Mesodermal cell (in vitro differentiated cells): ENCODE measurements around the gene SMARCC1.

Experiments
- H3K27ac ChIP-seq: 2 replicates; pipeline ENCODE4 v1.7.0; 2013; ENCODE audit warnings: mild to moderate bottlenecking, low read depth, low read length, moderate library complexity; ENCODE audit not compliant: severe bottlenecking
- H3K36me3 ChIP-seq: 2 replicates; pipeline ENCODE4 v1.7.1; 2013; ENCODE audit warnings: mild to moderate bottlenecking, low read length, moderate library complexity; ENCODE audit not compliant: control insufficient read depth, insufficient read depth
- H3K4me1 ChIP-seq: one replicate; pipeline ENCODE4 v1.7.1; 2013; ENCODE audit warnings: mild to moderate bottlenecking, low read length; ENCODE audit not compliant: insufficient read depth, control insufficient read depth, poor library complexity, severe bottlenecking
- H3K4me3 ChIP-seq: 2 replicates; pipeline ENCODE4 v1.7.0; 2013; ENCODE audit warnings: low read length, control low read depth, mild to moderate bottlenecking; ENCODE audit not compliant: insufficient read depth, poor library complexity, severe bottlenecking; ENCODE audit errors: extremely low read depth
- H3K9me3 ChIP-seq: 2 replicates; pipeline ENCODE4 v1.7.1; 2013; ENCODE audit warnings: mild to moderate bottlenecking, low read length, moderate library complexity; ENCODE audit not compliant: control insufficient read depth
- WGBS, 2 experiments: methylation state at CpG; one replicate each; pipeline ENCODE4 v1.1.5; 2013; ENCODE audit warnings: missing lambda C conversion rate in 2 of 2; ENCODE audit not compliant: insufficient coverage in 2 of 2; 5-methylcytosine and 5-hydroxymethylcytosine counted together

Gene SMARCC1

GRCh38 chr3:47578691-47579632, 202.7 kb downstream of the SMARCC1 start, which contains the start of gene CSPG5:
Gene CSPG5, minus strand, starts transcription at chr3:47578865. Its CDS starts 172 bp downstream, at chr3:47578693.
- 8 to 9% methylated on average over 84 to 109 of the region's 121 CpGs for WGBS, 2 experiments
- Histone ChIP-seq H3K4me3 (peak within 1 kb of the TSS; percentile 41), H3K36me3 (peaks cover 11% of the 10 kb centered on the region), H3K27ac (no peak within 1 kb of the TSS), H3K4me1 (no peaks in the 10 kb centered on the region), H3K9me3 (no peaks in the 10 kb centered on the region)

DNA sequence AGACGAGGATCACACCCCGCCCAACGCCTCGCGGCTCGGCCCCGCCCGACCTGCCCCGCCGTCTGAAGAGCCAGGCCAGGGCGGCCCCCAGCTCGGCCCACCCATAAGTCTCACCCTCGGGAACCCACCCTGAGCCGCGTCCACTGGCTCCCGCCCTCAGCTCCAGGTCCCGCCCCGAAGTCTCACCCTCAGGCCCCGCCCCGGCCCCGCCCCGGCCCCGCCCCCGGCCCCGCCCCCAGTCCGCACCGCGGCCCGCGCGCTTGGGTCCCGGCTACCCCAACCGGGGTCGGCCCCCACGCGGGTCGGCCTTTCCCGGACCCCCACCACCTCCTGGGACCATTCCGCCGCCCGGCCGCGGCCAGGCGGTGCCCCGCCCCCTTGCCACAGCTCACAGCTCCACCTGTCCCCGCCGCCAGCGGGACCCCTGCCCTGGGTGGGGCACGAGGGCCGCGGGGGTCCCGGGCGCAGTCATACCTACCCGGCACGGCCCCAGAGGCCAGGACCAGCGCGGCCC, 203.5 kb downstream of the SMARCC1 start:
- WGBS, 2 experiments, result 0% methylated on average over 12 to 18 of the region's 57 CpGs

GRCh38 chr3:47577583-47578118, 204.0 kb downstream of the SMARCC1 start:
- H3K4me1 ChIP-seq, result no peaks in the 10 kb centered on the region
- H3K9me3 ChIP-seq, result no peaks in the 10 kb centered on the region
- no peaks in the 10 kb centered on the region for H3K36me3 ChIP-seq
- WGBS, 2 experiments, result 13 to 16% methylated on average over 36 to 39 of the region's 49 CpGs
- H3K27ac ChIP-seq, result no peak overlapping the region
- peak overlapping the region; percentile 41 for H3K4me3 ChIP-seq

More for the DNA sequence above, 203.5 kb downstream of the SMARCC1 start:
- Histone ChIP-seq H3K36me3 (peaks cover 3% of the 10 kb centered on the region), H3K27ac (no peak overlapping the region), H3K4me3 (peak overlapping the region; percentile 41), H3K4me1 (no peaks in the 10 kb centered on the region), H3K9me3 (no peaks in the 10 kb centered on the region)

DNA sequence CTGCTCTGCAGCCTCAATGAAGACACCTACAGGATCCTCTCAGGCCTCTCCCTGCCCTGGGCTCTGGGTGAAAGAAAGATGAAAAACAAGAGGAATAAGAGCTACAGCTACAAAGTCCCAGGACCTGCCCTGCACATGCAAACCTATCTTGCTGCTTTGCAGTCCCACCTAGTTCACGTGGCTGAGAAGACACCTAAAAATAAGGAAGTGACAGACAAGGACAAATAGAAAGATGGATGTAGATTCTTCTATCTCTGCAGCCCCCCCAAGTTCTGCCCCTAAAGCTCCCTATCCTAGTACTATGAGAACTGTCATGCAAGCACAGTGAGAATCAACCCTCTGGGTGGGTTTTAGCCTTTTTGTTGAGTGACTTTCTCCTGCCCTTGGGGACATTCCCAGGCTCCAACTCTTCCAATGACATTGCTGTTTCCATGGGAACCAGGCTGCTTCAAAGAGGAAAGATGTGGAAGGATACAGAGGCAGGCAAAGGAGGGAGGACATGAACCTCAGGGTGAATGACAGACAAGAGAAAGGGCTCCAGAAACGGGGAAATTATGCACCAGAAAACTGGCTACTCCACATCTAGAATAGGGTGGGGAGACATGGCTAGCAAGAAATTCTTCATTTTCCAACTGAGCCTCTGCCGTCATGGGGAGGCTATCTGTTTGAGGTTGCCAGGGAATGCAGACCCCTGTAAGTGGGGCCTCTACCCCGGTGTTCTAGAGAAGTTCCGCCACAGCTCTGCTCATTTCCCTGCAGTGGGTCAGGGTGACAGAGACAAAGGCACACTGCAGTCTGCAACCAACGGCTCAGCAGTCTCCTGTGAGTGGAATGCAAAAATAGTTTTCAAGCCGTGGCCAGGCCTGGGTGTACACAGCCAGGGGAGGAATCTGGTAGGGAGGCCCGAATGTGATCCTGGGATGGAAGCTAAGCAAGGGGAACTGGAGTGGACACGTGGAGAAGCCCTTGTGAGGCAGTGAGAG, 208.2 kb downstream of the SMARCC1 start:
- Histone ChIP-seq H3K4me1 (no peaks in the 10 kb centered on the region), H3K4me3 (no peak overlapping the region), H3K36me3 (no peaks in the 10 kb centered on the region), H3K9me3 (no peaks in the 10 kb centered on the region), H3K27ac (no peak overlapping the region)
- WGBS, 2 experiments, result 74 to 88% methylated on average over 7 to 8 of the region's 9 CpGs

GRCh38 chr3:47571391-47572175, 210.1 kb downstream of the SMARCC1 start:
- Histone ChIP-seq H3K4me1 (no peaks in the 10 kb centered on the region), H3K9me3 (no peaks in the 10 kb centered on the region), H3K27ac (no peak overlapping the region), H3K4me3 (no peak overlapping the region), H3K36me3 (no peaks in the 10 kb centered on the region)
- 90 to 91% methylated on average over 6 to 7 of the region's 10 CpGs for WGBS, 2 experiments

DNA sequence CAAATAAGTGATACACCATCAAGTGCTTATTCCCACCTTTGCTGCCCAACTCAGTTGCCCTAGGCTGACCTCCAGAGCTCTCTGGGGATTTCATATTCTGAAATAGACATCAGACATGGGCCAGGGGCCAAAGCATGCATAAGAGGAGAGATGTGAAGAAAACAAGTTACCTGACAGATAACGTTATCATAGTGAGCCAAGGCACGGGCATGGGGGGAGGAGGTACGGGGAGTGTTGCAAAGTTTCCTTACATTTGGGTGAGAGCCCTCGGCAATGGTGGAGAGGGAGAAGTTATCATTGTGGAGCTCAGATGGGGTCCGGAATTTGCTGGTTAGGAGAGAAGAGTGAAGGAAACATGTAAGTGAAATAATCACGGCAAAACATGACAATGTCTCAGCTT, 212.8 kb downstream of the SMARCC1 start:
- H3K36me3 ChIP-seq, result no peaks in the 10 kb centered on the region
- H3K4me3 ChIP-seq, result no peak overlapping the region
- H3K9me3 ChIP-seq, result no peaks in the 10 kb centered on the region
- 75 to 81% methylated on average over 6 of the region's 6 CpGs for WGBS, 2 experiments
- H3K27ac ChIP-seq, result no peak overlapping the region
- no peaks in the 10 kb centered on the region for H3K4me1 ChIP-seq

- H3K27ac ChIP-seq, result no peak overlapping the region
- 83 to 87% methylated on average over 2 to 3 of the region's 4 CpGs for WGBS, 2 experiments
- no peaks in the 10 kb centered on the region for H3K36me3 ChIP-seq
- H3K4me3 ChIP-seq, result no peak overlapping the region
- no peaks in the 10 kb centered on the region for H3K9me3 ChIP-seq
- no peaks in the 10 kb centered on the region for H3K4me1 ChIP-seq
Measured at GRCh38 chr3:47567149-47567548, 214.5 kb downstream of the SMARCC1 start.

DNA sequence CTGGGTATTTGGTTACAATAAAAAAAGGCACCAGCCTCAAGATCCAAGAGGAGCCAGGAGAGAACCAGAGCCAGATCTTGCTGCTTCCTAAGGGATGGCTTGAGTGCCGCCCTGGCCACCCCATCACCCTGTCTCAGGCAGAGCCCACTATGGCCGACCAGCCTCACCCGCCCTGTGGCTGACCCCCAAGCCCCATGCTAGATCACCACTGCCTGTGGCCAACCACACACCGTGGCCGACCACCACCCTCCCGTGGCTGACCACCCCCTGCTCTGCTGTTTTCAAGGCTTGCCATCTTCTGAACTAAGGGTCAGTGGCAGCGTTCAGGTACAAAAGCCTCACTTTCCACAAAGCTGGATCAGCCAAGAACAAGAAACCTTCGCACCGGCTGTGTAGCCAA, 215.0 kb downstream of the SMARCC1 start:
- Histone ChIP-seq H3K4me3 (no peak overlapping the region), H3K4me1 (no peaks in the 10 kb centered on the region), H3K27ac (no peak overlapping the region), H3K36me3 (no peaks in the 10 kb centered on the region), H3K9me3 (no peaks in the 10 kb centered on the region)
- WGBS, 2 experiments, result 83 to 87% methylated on average over 4 to 8 of the region's 9 CpGs

- Histone ChIP-seq H3K27ac (no peak overlapping the region), H3K9me3 (no peaks in the 10 kb centered on the region), H3K36me3 (no peaks in the 10 kb centered on the region), H3K4me1 (no peaks in the 10 kb centered on the region), H3K4me3 (no peak overlapping the region)
- 82 to 83% methylated on average over 6 to 9 of the region's 19 CpGs for WGBS, 2 experiments
Measured at GRCh38 chr3:47565734-47566550, 215.8 kb downstream of the SMARCC1 start.
